GM10266 (cell line): ENCODE results near the gene PIN1.
A peak's percentile ranks its signal among the peaks of the same experiment; 100 is the strongest.
"Not testable (repeated sequence)": the region's sequence is repeated elsewhere in the genome, so short reads cannot be mapped to it uniquely, and the experiment has no call there.

Experiments used
- DNase-seq: peaks from one replicate; pipeline ENCODE4 v3.0.0; 2012; ENCODE audit errors: extremely low spot score
- CTCF ChIP-seq: IDR thresholded peaks from 2 replicates; pipeline ENCODE4 v1.5.1; 2012; ENCODE audit warnings: mild to moderate bottlenecking, low read depth; ENCODE audit not compliant: control insufficient read depth, insufficient read depth; ENCODE audit errors: missing control alignments

Gene PIN1

GRCh38 chr19:9839415-9839814 lies 4.3 kb downstream of the PIN1 start:
- TF ChIP-seq CTCF = no peak
- DNase-seq = no peak

DNA sequence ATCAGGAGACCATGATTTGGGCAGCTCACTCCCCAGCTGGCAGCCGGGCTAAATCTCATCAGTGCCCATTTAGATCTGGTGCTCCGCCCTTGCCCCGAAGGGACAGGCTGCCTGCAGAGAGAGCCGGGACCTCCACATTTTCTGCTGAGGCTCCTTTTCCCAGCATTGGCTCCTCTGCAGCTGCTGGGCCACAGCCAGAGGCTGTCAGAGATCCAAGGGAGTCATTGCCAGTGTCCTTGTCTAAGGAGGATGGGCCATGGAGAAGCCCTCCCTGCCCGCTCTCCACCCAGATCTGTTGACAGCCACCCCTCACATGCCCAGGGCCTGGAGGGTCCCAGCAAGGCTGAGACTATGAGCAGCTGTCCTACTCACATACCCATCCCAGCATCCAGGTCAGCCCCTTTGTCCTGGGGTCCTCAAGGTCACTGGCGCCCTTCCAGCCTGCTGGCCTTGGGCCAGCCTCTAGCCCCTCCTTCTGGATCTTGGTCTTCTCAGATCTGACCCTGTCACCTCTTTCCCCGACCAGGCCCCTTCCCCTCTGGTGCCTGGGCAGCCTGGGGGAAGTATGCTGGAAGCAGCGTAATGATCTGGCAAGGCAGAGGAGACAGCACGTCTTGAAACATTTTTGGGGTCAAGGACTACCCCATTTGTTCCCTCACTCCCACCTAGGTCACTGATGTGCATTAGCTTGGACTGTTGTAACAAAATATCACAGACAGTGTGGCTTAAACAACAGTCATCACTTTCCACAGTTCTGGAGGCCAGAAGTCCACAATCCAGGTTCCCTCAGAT lies 7.9 kb downstream of the PIN1 start:
- no peak for TF ChIP-seq CTCF
- DNase-seq = no peak

GRCh38 chr19:9843626-9844273 lies 8.6 kb downstream of the PIN1 start:
- not testable (repeated sequence) for DNase-seq

GRCh38 chr19:9847087-9847671 lies 12.1 kb downstream of the PIN1 start:
- peak; percentile 29 for TF ChIP-seq CTCF
- no peak for DNase-seq

GRCh38 chr19:9848060-9848459 lies 12.9 kb downstream of the PIN1 start:
- peak; percentile 50 for TF ChIP-seq CTCF
- no peak for DNase-seq

DNA sequence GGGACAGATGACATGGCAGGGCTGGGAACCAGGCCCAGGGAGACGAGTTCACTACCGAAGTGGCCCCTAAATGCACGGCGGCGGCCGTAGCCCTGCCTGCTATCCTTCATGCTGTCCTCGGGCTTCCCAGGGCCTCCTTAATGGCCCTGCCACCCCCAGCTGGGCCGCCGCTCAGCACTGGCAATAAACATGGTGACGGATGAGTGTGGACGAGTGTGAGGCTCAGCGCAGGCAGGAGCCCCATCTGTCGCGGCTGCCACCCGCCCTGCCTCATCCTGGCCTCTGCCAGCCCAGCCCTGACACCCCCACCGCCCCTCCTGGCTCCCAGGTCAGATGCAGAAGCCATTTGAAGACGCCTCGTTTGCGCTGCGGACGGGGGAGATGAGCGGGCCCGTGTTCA lies 13.6 kb downstream of the PIN1 start:
- no peak for TF ChIP-seq CTCF
- no peak for DNase-seq

- DNase-seq = no peak
- TF ChIP-seq CTCF = no peak
These were observed 14.7 kb downstream of the PIN1 start for GRCh38 chr19:9849791-9850190.
